ENCODE data around the gene IL21R. TPM values are rescaled to one million over a fixed set of nuclear protein-coding genes. Genes with fewer than 3 reads are reported as not detected.

The IL21R gene
- 0.29 and 0.61 TPM in 2 replicates for total RNA-seq (2014; rRNA removed; shearing (Covaris generic))
- 0.49 and 1.1 TPM in 2 replicates for polyA plus RNA-seq (2015; cell fraction: cytosol; rRNA removed)
- 0.05 TPM in 1 of 2 replicates, not detected in the other for polyA plus RNA-seq (2015; cell fraction: nucleus; rRNA removed)

DNA sequence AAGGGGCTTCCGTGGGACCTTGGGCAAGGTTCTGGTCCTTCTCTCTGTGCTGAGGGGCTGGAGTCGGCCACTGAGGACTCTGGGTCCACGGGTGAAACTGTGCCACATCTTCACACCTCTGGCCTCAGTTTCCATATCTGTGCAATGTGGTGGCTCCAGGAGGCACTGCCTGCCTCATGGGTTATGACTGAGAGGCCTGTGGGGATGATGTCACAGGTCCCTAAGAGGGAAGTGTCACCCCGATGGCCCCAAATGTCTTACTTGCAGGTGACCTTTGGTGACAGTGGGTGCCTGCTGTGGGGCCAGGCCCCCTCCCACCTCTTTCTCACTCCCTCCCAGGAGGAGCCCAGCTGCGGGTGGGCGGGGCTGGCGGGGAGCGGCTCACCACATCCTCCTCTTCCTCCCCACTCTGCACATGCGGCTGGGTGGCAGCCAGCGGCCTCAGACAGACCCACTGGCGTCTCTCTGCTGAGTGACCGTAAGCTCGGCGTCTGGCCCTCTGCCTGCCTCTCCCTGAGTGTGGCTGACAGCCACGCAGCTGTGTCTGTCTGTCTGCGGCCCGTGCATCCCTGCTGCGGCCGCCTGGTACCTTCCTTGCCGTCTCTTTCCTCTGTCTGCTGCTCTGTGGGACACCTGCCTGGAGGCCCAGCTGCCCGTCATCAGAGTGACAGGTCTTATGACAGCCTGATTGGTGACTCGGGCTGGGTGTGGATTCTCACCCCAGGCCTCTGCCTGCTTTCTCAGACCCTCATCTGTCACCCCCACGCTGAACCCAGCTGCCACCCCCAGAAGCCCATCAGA lies at the start of gene IL21R:
TSS of gene IL21R (plus strand) at position 407 of the 801 bp plus-strand sequence. CDS start 27,898 bp downstream, outside the sequence.
- DNase-seq (ENCODE audit: low read depth, low spot score), result no peak
- in situ Hi-C loops (cut with HindIII; ENCODE audit: low pct_unique_long_range_greater_than_20kb, low sequenced_read_pairs), result no loop called here

- no peak for DNase-seq (ENCODE audit: low read depth, low spot score)
- in situ Hi-C loops (cut with HindIII; ENCODE audit: low pct_unique_long_range_greater_than_20kb, low sequenced_read_pairs), result no loop called here
Measured at GRCh38 chr16:27353853-27354252, 48.1 kb upstream of the IL21R start.

DNA sequence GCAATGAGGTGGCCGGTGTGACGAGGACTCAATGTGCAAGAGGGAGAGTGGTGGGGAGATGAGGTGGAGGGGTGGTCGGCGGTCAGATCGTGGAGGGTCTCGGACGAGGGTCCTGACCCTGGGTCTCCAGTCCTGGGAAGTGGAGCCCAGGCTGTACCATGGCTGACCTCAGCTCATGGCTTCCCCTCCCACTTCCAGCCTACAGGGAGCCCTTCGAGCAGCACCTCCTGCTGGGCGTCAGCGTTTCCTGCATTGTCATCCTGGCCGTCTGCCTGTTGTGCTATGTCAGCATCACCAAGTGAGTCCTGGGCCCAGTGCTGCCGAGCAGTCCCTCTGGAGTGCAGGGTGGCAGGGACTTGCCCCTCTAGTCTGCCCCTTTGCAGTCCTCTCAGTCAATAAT lies 46.4 kb upstream of the IL21R start:
- peak; percentile 75 for DNase-seq (ENCODE audit: low read depth, low spot score)
- in situ Hi-C loops (cut with HindIII; ENCODE audit: low pct_unique_long_range_greater_than_20kb, low sequenced_read_pairs), result no loop called here

GRCh38 chr16:27356794-27357193 lies 45.2 kb upstream of the IL21R start:
- no peak for DNase-seq (ENCODE audit: low read depth, low spot score)
- in situ Hi-C loops (cut with HindIII; ENCODE audit: low pct_unique_long_range_greater_than_20kb, low sequenced_read_pairs), result no loop called here

DNA sequence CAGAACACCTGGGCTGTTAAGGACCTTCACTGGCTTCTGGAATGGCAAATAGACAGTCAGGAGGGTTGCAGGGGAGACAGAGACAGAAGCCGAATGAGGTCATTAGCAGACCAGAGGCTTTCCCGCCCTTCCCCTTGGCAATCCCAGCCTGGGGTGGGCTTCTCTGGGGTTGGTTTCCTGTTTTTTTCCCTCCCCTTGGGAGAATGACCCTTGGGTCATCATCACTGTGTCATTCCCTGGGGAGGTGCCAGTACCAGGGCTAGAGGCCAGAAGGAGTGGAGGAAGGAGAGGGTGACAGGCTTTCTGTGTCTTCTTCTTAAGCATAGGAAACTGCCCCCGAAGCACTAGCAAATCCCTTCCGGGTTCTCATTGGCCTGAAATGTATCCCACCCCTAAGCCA lies 42.9 kb upstream of the IL21R start:
- in situ Hi-C loops (cut with HindIII; ENCODE audit: low pct_unique_long_range_greater_than_20kb, low sequenced_read_pairs), result no loop called here
- no peak for DNase-seq (ENCODE audit: low read depth, low spot score)

GRCh38 chr16:27359615-27360014 lies 42.4 kb upstream of the IL21R start:
- in situ Hi-C loops (cut with HindIII; ENCODE audit: low pct_unique_long_range_greater_than_20kb, low sequenced_read_pairs), result no loop called here
- DNase-seq (ENCODE audit: low read depth, low spot score), result no peak

- in situ Hi-C loops (cut with HindIII; ENCODE audit: low pct_unique_long_range_greater_than_20kb, low sequenced_read_pairs), result no loop called here
- no peak for DNase-seq (ENCODE audit: low read depth, low spot score)
Measured at GRCh38 chr16:27361987-27362386, 40.0 kb upstream of the IL21R start.

- in situ Hi-C loops (cut with HindIII; ENCODE audit: low pct_unique_long_range_greater_than_20kb, low sequenced_read_pairs), result no loop called here
- DNase-seq (ENCODE audit: low read depth, low spot score), result no peak
Measured at GRCh38 chr16:27362570-27363245, 39.3 kb upstream of the IL21R start.

- no peak for DNase-seq (ENCODE audit: low read depth, low spot score)
- in situ Hi-C loops (cut with HindIII; ENCODE audit: low pct_unique_long_range_greater_than_20kb, low sequenced_read_pairs), result no loop called here
Measured at GRCh38 chr16:27363246-27363632, 38.7 kb upstream of the IL21R start.

- in situ Hi-C loops (cut with HindIII; ENCODE audit: low pct_unique_long_range_greater_than_20kb, low sequenced_read_pairs), result no loop called here
- no peak for DNase-seq (ENCODE audit: low read depth, low spot score)
Measured at GRCh38 chr16:27363797-27364196, 38.2 kb upstream of the IL21R start.

- in situ Hi-C loops (cut with HindIII; ENCODE audit: low pct_unique_long_range_greater_than_20kb, low sequenced_read_pairs), result no loop called here
- DNase-seq (ENCODE audit: low read depth, low spot score), result no peak
Measured at GRCh38 chr16:27364493-27365141, 37.4 kb upstream of the IL21R start.

DNA sequence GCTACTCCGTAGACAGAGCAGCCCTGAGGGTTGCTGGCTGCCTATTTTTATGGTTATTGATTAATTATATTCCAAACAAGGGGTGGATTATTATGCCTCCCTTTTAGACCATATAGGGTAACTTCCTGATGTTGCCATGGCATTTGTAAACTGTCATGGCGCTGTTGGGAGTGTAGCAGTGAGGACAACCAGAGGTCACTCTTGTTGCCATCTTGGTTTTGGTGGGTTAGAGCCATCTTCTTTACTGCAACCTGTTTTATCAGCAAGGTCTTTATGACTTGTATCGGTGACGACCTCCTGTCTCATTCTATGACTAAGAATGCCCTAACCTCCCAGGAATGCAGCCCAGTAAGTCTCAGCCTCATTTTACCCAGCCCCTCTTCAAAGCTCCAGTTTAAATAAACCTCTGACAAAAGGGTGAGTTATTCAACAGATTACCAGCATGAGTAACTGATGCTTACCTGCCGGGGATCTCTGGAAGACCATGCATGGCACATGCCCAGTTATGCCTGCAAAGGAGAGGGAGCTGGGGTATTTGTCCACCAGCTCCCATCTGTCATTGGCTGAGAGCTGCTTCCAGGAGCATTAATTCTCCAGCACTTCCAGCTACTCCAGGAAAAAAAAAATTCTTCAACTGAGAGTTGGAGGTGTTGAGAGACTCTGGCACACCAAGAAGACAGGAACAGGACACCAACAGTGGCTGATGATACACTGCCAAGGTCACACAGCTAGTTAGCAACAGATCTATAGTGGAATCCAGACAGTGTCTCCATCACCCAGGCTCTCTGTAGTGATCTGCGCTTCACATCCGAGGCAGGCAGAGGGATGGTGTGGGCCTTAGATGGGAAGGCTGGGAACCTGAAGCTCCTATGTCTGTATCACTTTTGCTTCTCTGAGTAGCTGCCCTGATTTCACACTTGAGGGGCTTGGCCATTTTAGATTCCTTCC lies 36.6 kb upstream of the IL21R start:
- in situ Hi-C loops (cut with HindIII; ENCODE audit: low pct_unique_long_range_greater_than_20kb, low sequenced_read_pairs), result no loop called here
- DNase-seq (ENCODE audit: low read depth, low spot score), result no peak

- no peak for DNase-seq (ENCODE audit: low read depth, low spot score)
- in situ Hi-C loops (cut with HindIII; ENCODE audit: low pct_unique_long_range_greater_than_20kb, low sequenced_read_pairs), result no loop called here
Measured at GRCh38 chr16:27366687-27367460, 35.1 kb upstream of the IL21R start.

GRCh38 chr16:27367461-27368357 lies 34.3 kb upstream of the IL21R start:
- in situ Hi-C loops (cut with HindIII; ENCODE audit: low pct_unique_long_range_greater_than_20kb, low sequenced_read_pairs), result no loop called here
- DNase-seq (ENCODE audit: low read depth, low spot score), result peak; percentile 65

DNA sequence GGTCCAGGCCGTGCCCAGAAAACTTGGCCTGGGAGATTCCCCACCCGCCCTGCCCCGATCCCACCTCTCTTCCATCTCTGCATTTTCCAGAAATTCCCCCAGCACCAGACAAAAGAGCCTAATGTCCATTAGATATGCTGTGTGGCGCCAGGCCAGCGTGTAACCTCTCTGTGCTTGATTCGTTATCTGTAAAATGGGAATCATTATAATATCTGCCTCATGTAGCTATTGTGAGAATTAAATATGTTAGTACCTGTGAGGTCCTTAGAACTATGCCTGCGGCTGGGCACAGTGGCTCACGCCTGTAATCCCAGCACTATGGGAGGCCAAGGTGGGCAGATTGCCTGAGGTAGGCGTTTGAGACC lies 33.6 kb upstream of the IL21R start:
- DNase-seq (ENCODE audit: low read depth, low spot score), result no peak
- in situ Hi-C loops (cut with HindIII; ENCODE audit: low pct_unique_long_range_greater_than_20kb, low sequenced_read_pairs), result no loop called here

GRCh38 chr16:27369806-27370205 lies 32.2 kb upstream of the IL21R start:
- no peak for DNase-seq (ENCODE audit: low read depth, low spot score)
- in situ Hi-C loops (cut with HindIII; ENCODE audit: low pct_unique_long_range_greater_than_20kb, low sequenced_read_pairs), result no loop called here

Data from SK-MEL-5 (cell line).